IPS DF 4.7 (cell line): ENCODE data around the gene MEF2C.

Experiments
- DNase-seq: peaks from one replicate; pipeline ENCODE4 v3.0.0-alpha.2; 2013; ENCODE audit warnings: low spot score; ENCODE audit errors: extremely low read depth

Gene MEF2C

DNA sequence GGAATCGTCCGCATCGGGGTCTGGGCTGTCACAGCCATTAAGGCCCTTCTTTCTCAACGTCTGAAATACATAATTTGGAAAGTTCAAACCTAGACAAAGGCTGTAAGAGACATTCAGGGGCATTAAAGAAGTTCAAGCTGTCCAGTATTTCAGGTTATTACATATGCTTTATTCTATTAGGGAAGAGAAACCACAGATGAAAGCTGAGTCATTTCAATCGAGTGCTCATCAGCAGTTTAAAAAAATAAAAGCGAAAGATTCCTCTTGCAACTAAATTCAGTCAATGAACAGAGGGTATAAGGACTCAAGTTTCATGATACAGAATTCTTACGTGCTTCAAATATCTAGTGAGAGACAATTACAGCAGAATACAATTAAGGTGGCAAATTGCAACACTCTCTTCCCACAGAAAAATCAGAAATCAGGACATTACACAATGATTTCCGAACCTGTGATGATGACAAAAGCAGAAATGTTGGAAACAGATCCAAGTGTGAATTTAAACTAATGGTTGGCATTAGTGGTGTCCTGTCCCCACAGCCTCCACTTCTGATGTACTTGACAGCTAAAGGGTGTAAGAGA, 121.6 kb downstream of the MEF2C start:
- DNase-seq: no peak

DNA sequence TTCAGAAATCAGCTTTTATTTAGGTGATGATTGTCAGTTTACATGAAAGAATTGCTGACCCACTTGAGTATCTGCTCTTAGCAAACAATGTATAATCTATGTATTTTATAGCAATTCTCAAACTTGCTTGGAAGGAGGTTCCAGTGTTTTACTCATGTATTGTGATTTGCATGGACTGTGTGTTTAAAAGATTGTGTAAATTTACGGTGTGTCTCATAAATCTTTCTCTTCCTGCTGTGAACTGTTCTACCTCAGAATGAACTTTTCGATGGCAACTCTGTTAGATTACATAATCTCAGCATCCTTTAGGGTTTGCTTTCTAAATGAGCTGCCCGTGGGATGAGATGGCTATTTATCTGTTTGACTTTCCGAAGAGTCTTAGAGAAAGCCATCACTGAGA, 122.5 kb downstream of the MEF2C start:
- no peak for DNase-seq

DNA sequence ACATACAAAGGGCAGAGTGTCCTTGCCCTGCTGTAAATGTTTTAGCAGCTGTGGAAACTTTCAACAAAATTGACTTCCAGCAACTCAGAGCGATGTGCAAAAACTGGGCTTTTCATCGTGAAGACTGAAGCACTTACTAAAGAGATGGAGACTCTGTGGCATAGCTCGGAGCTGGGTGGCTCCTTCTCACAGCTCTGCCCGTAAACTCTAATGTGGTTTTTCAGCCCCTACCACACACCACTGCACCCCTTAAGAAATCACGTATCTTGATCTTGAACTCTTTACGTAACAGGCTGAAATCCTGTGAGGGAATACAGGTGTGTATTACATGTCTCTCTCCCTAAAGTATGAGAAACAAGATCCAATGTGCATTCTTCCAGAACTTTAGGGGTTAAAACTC, 124.4 kb downstream of the MEF2C start:
- no peak for DNase-seq

DNA sequence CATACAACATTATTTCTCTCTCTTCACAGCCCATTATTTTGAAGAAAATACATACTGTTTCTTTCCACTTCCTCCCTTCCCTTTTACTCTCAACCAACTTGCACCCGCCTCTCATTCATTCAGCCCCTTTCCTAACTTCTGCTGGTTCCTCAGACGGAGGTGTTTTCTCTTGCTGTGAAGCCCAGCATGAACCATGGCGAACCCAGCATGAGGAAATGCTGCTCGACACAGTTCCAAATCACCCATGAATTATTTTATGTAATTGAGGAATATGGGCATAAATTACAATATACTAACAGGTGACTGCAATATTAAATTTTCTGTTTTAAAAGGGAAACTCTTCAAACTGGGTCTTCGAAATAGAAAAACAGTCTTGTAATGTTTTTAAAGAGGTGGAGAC, 124.8 kb downstream of the MEF2C start:
- no peak for DNase-seq

DNA sequence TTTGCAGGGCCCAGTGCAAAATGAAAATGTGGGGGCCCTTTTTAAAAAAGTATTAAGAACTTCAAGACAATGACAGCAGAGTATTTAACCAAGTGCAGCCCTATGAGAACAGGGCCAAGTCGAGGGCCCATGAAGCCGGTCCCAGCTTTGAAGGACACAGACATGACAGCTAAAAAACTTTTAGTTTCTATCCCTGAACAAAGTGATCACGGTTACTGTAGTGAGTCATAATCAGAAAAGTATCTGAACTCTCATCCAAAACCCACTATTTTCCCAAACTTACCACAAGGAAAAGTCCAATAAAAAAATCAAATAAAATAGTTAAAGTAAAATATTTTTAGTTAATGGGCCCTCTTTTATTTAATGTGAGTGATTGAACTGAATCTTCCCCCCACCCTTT, 126.0 kb downstream of the MEF2C start:
- no peak for DNase-seq

DNA sequence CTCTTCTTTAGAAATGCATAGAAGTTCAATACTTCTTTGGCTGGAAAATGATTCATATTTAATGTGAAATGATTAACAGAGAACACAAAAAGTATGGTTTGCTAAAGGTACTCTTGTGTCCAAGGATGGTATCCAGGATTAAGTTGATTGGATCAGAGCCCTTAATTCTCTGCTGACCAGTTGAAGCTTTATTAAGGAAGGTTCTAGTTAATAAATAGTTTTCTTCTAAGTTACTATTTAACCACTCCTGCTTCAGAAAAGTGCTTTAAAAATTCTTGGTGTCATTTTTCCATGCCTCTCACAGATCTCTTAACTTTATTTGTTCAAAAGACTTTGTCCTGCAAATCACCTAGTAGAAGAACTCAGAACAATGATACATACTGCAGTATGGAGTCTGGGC, 134.3 kb downstream of the MEF2C start:
- no peak for DNase-seq

DNA sequence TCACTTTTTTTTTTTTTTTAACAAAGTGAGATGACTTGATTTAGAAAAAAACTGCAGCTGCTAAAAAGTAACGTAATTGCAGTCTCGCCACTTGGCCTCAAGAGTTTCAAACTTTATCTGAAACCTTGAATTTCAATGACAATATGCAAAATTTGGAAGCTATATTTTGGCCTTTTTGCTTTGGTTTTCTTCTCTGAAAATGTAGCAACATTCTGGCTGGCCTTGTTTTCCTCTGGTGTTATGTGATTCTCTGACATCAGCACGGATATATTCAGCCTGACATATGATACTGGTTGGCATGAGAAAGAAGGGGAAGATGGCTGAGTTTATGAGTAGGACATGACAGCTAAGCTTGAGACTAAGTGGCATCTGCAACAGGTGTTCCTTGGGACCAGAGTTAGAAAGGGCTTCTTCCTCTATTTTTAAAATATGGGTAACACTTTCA, 136.5 kb downstream of the MEF2C start:
- no peak for DNase-seq

DNA sequence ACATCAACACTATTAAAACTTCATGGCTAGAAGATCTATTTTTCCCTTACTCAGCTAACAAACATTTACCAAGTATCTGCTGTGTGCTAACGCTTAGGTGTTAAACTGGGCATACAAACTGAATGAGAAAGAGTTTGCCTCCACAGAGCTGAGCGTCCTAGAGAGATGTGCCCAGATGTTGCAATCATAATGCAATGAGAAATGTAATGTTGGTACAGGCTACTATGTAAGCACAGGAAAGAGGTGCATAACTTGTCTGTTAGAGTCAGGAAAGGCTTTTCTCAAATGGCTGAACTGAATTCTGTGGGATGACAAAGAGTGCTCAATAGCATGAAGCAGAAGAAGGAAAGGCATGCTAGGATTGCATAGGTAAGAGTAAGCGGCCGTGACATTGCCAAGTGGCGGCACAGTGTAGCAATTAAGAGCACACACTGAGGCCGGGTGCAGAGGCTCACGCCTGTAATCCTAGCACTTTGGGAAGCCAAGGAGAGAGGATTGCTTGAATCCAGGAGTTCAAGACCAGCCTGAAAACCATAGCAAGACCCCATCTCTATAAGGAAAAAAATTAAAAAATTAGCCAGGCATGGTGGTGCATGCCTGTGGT, 137.8 kb downstream of the MEF2C start:
- no peak for DNase-seq

DNA sequence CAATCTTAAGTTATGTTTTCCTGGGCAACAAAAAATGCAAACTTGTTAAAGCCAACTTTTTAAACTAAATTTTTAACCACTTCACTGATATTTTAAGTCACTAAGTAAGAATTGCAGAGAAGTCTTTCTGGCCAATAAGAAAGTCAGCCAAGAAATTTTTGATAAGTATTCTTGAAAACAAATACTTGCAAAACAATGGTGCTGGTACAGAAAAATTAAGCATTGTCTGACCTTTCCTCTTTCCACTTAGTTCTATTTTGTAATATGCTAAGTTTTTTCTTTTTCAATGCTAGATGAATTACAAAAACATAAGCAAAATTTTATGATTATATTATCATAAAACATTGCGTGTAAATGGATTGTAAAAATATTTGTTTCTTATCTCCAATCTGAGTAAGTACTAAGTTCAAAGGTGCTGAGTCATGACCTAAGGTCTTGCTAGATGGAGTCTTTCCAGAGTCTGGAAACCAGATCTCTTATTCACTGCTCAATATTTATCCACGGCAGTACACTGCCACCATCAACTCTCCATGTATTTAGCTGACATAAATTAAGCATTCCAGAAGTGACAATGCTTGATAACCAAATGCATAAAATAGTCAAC, 139.7 kb downstream of the MEF2C start:
- no peak for DNase-seq

DNA sequence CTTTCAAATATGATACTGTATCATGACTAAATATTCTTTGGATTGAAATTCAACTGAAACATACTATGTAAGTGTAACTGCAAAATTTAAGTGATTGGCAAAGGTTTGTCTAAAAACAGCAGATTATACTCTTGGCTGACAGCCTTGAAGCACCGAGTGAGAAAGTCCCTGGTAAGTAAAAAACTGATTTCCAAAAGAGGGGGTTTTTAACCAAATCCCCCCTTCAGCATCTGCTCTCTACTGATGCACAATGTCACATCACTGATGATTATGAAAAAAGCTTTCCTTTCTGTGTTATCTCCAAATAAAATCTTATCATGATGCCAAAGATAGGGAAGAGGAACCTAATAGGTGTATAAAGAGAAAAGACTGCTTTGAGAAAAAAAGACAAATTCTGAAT, 141.0 kb downstream of the MEF2C start:
- no peak for DNase-seq

DNA sequence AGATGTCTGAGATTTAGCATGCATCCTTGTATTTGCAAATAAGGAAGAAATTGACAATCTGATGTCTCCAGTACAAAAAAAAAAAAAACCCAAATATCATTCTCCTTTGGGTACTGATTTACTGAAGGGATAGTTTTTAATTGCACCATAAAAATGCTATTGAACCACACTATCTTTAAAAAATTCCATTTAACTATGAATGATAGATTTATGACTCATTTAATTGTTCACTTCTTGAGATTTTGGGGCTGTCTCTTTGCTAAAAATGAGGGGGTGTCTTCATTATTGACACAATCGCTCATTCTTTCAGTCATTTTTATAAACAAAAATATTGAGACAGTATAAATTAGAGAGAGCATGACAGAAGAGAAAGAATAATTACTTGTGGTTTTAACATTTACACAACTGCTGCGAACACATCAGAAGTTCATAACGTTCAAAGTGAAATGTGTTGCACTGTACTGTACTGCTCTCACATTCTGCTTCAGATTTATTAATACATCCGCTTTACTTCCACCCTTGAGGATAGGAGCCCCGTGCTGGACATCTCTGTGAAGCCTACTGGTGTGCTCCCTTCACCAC, 142.3 kb downstream of the MEF2C start:
- no peak for DNase-seq

DNA sequence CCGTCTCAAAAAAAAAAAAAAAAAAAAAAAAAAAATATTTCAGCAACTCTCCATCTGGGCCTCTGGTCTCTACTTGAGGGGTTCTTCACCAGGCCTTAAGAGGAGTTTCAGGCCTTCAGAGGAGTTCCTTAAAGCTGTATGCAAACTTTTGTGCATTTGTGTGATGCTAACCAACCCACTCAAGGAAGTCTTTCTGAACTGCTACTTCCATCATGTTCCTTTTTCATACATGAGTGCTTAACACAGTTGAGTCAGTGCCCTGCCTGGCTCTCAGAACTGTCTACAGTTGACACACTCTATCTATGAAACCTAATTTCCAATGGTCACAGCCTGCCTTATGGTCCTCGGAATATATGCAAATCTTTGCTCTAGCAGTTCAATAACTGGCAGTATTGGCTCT, 146.5 kb downstream of the MEF2C start:
- DNase-seq: no peak

DNA sequence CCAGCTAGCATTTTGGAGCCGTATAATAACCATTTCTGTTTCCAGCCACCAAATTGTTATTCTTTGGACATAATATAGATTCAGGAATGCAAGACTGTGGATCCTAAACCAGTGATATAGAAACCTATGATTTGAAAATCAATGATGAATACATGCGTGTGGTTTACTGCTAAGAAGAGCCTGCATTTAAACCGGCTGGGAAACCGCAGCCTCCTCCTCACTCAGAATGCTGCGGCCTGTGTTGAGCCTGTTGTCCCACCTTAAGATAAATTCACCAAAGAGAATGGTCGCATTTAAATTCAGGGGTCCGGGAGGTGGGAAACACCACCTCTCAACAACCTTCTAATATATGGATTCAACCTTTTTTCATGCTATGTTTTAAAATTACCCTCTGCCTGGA, 148.0 kb downstream of the MEF2C start:
- no peak for DNase-seq

DNA sequence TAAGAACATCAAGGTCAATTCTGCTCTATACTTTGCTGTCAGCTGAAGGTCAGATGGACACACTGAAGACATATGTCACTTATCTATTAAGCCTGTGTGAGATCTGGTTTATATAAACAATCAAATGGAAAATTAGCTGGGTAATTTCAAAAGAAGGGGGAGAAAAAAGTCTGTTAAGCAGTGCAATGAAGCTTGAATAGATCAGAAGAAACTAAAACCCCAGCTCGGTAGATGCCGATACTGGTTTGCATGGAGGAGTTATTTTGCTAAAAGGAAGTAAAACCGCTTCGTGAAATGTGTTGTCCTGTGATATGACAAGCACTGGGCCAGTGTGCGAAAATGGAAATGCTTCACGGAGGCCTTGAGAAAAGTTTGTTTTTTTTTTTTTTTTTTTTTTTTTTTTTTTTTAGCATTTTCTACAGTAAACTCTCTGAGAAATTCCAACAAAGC, 148.8 kb downstream of the MEF2C start:
- DNase-seq: no peak

DNA sequence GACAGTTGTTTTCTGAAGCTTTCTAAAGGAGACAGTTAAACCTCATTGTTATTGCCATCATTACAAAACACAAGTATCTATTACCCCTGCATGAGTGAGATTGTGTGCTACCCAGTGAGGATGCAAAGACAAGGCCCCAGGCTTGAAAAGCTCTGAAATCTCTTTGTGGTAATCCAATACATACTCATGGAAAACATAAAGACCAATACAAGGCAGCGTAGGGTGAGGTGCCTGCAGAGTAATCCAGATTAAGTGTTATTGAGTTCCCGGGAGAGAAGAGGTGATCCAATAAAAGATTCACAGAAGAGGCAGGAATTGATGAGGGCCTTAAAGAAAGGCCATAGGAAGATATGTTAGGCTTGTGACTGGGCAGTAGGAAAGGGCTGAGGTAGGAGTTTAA, 150.1 kb downstream of the MEF2C start:
- no peak for DNase-seq

DNA sequence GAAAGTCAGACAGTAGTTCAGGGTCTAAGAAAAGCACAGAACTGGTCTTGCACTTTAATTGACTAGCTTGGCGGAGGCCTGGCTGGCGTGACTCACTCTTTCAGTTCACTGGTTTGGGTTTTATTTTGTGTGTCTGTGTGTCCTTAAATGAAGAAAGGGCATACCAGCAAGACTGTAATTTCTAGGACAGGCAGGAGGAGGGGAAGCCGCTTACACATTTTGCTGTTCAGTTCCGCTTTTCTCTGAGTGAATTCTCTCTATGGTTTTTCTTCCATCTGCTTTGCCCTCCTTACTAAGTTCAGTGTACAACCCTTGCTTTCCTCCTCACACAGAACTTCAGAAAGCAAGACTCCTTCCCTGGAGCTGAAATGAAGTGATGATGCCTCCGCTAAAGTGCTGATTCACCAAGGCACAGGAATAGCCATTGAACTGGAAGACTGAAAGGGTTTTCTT, 150.8 kb downstream of the MEF2C start:
- DNase-seq: no peak

DNA sequence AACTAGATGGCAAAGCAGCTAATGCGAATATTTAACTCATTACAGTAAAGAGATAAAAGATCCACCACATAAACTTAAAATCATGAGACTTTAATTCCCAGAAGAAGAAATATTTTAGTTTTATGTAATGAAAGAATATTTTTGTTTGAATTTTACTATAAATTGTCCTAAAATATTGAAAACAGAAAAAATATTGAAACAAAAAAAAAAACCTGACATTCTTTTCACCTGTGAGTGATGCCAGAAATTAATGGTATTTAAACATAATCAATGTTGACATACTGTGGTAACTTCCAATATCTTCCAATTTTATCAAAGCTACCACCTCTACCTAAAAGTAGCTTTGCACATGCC, 153.2 kb downstream of the MEF2C start:
- DNase-seq: no peak

DNA sequence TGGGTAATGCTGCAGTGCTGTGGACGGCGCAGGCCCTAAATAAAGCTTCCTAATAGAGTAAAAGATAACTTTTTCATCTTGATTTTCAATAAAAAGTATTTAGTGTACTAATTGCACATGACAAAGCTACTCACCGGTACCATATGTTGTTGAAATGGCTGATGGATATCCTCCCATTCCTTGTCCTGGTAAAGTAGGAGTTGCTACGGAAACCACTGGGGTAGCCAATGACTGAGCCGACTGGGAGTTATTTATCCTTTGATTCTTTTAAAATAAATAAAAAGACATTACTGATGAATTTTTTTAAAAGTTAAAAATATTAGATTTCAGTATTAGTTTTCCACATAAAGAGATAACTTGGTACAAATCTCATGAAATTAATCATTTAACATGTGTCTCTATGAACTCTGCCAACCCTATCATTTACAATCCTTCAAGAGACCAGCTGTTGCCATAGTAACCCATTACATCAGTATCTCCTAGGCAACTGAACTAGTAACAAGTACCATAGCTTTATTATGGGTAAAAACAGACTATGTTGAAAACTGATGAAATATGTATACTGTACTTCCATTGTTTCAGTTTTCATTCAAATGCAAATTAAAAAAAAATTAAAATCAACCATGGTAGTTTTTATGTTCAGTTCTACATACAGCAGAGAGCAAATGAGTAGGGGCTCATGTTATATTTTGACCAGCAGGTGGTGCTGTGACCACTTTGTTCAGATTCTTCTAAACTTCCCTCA, 153.7 kb downstream of the MEF2C start:
- DNase-seq: peak; percentile 60

DNA sequence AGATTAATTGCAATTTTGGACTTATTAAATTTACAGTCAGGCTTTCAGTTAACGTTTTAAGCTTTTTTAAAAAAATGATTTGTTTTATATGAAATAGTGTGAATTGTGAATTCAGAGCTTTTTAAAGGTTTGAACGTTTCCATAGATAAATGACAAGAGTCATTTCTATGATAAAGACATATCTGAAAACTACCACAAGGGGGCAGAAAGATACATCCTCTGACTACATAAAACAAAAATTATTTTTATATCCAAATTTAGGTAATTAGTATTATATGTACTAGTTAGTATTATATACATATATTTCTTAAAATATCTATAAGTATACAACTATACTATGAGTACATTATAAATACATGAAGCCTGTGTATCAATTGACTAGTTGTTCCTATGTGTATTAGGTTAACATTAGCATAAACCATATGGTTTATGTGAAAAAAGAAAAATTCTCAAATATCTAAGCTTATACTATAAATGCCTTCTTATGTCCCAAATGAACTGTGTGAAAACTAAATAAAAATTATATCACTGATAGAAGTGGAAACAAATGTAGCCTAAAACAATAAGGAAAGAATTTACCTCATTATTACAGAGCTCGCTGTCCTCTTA, 155.2 kb downstream of the MEF2C start:
- no peak for DNase-seq

DNA sequence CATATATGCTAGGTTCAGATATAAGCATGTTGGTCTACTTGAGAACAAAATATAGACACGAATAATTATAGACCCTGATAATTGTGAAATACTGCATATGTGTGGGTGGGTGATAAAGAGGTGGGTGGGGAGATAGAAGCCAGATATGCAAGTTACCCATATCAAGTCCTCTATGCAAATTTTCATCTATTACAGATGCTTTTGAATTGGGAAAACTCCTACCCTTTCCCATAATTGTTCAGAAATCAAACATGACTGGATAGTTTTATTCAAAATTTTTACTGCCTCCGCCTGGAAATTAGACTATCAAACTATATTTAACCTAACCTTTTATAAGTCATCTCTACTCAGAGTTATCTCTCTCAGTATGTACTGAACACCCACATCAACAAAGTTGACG, 157.5 kb downstream of the MEF2C start:
- no peak for DNase-seq

DNA sequence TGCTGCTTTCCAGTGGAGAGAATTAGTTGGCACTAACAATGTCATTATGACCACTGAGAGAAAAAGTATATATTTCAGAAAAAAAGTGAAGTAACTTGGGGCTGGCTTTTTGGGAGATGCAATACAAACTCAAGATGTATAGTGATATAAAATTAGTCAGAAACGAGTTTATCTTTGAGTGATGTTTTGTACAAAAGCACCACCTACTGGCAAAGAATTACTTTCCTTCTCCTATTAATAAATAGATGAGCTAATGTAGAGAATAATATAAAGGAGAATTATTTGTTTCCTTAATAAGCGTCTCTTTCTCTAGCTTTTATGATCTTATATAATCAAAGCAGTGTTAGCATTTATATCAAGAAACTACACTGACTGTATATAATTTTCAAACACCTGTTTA, 158.8 kb downstream of the MEF2C start:
- DNase-seq: no peak
